ENCODE results near the gene HES3. TPM values are rescaled to one million over a fixed set of nuclear protein-coding genes. Genes with fewer than 3 reads are reported as not detected.

Gene HES3
- total and polyA plus RNA-seq, 2 of the 4 experiments (the other 2 are of a cell fraction) = not detected

- DNase-seq (no peak), ATAC-seq (ENCODE audit: low read depth) (no peak)
- H4K5ac ChIP-seq (ENCODE audit: low read depth, low read length) = no peak overlapping the region
- H2AK5ac ChIP-seq (ENCODE audit: low read depth, low read length) = no peak overlapping the region
- H3K4ac ChIP-seq (ENCODE audit: low read depth, low read length) = no peak overlapping the region
- ChIA-PET CTCF (no interaction called here), POLR2A (ENCODE audit: unreplicated experiment) (no interaction called here)
- no peak overlapping the region for H3K27ac ChIP-seq (ENCODE audit: insufficient read depth, low read length)
- no peak overlapping the region for H2BK20ac ChIP-seq (ENCODE audit: low read depth, low read length)
- in situ Hi-C loops (cut with MboI; ENCODE audit: low sequenced_read_pairs) (no loop called here), intact Hi-C loops (cut with micrococcal nuclease) (no loop called here), dilution Hi-C loops (cut with HindIII; ENCODE audit: low sequenced_read_pairs, unreplicated experiment) (no loop called here)
- H2AK9ac ChIP-seq (replicated peaks; ENCODE audit: low read depth, low read length, poor library complexity) = no peak overlapping the region
- no peaks in the 10 kb centered on the region for H3K27me3 ChIP-seq (ENCODE audit: control insufficient read depth, insufficient read depth, low read length)
- H3K9me3 ChIP-seq (ENCODE audit: control insufficient read depth, insufficient read depth, low read length) = no peaks in the 10 kb centered on the region
- no peak overlapping the region for H2BK15ac ChIP-seq (ENCODE audit: low read depth, low read length)
- no peak overlapping the region for H3K56ac ChIP-seq (ENCODE audit: extremely low read depth, insufficient read depth, low read length)
- peaks cover 10% of the 10 kb centered on the region; the same call in 1 of the 2 replicates for H3K9me1 ChIP-seq (ENCODE audit: insufficient read depth, low read length)
- no peak overlapping the region for H2BK120ac ChIP-seq (ENCODE audit: low read depth, low read length)
- no peak overlapping the region for H3K9ac ChIP-seq (ENCODE audit: low read depth, low read length)
- no peak overlapping the region for H4K8ac ChIP-seq (ENCODE audit: low read depth in 2 of 2, low read length in 2 of 2)
- H3K79me1 ChIP-seq (ENCODE audit: low read depth in 1 of 2, low read length in 2 of 2) = peaks cover 0 to 24% of the 10 kb centered on the region in 2 experiments; a peak in 2 of 4 replicates
- peaks cover 8% of the 10 kb centered on the region for H4K20me1 ChIP-seq (ENCODE audit: insufficient read depth, low read length)
- peaks cover 23% of the 10 kb centered on the region for H3K4me1 ChIP-seq (ENCODE audit: control insufficient read depth, insufficient read depth, low read length)
- H2AFZ ChIP-seq (replicated peaks; ENCODE audit: low read length, poor library complexity) = no peak overlapping the region
- no peak overlapping the region for H3K23ac ChIP-seq (ENCODE audit: low read depth, low read length)
- H3K4me3 ChIP-seq (ENCODE audit: insufficient read depth, low read depth, low read length) = no peak overlapping the region
- WGBS, 2 experiments (ENCODE audit: extremely low coverage in 2 of 2, insufficient read length in 1 of 2) = 100% methylated on average over 4 of the region's 12 CpGs; no CpG with 5 or more reads in 1 of the 2 experiments
- H2BK5ac ChIP-seq (ENCODE audit: low read depth, low read length, poor library complexity, severe bottlenecking) = no peak overlapping the region
- no peak overlapping the region for H3K14ac ChIP-seq (replicated peaks; ENCODE audit: low read depth, low read length)
- no peaks in the 10 kb centered on the region for H3K36me3 ChIP-seq (ENCODE audit: control insufficient read depth, insufficient read depth, low read length)
- no TSS peak for BruUV-seq (replicated peaks)
- no peak overlapping the region for H3K18ac ChIP-seq (ENCODE audit: low read depth, low read length)
- no peak overlapping the region for H4K91ac ChIP-seq (ENCODE audit: insufficient read depth, low read depth, low read length)
- TF ChIP-seq MAZ (IDR thresholded peaks at IDR 0.05; ENCODE audit: borderline replicate concordance, low read depth, low read length) = no peak
- no peak for TF ChIP-seq ELK1 (IDR thresholded peaks at IDR 0.05; ENCODE audit: borderline replicate concordance, low read depth, low read length)
- TF ChIP-seq MAFK (IDR thresholded peaks at IDR 0.05; ENCODE audit: low read depth, low read length) = no peak
- no peak for TF ChIP-seq CEBPB (IDR thresholded peaks at IDR 0.05; ENCODE audit: low read depth, low read length)
- TF ChIP-seq NFE2L2 (IDR thresholded peaks at IDR 0.05; ENCODE audit: low read depth, low read length) = no peak
- TF ChIP-seq CTCF (conservative IDR thresholded peaks at IDR 0.05; ENCODE audit: low read depth, low read length) = no peak
- no peak for TF ChIP-seq RCOR1 (IDR thresholded peaks at IDR 0.05; ENCODE audit: insufficient replicate concordance, low read length)
- TF ChIP-seq CHD1 (IDR thresholded peaks at IDR 0.05; ENCODE audit: low read depth, low read length) = no peak
- no peak for TF ChIP-seq RAD21 (IDR thresholded peaks at IDR 0.05; ENCODE audit: low read length)
- no peak for TF ChIP-seq POLR2A (IDR thresholded peaks at IDR 0.05; ENCODE audit: low read depth, low read length)
- TF ChIP-seq FOS (IDR thresholded peaks at IDR 0.05; ENCODE audit: low read depth, low read length) = no peak
- no peak for TF ChIP-seq USF2 (IDR thresholded peaks at IDR 0.05; ENCODE audit: low read depth, low read length)
- no peak for TF ChIP-seq SMC3 (IDR thresholded peaks at IDR 0.05; ENCODE audit: low read depth, low read length)
- TF ChIP-seq BHLHE40 (IDR thresholded peaks at IDR 0.05; ENCODE audit: low read depth, low read length) = no peak
- TF ChIP-seq MXI1 (IDR thresholded peaks at IDR 0.05; ENCODE audit: borderline replicate concordance, low read depth, low read length) = no peak
- TF ChIP-seq RFX5 (IDR thresholded peaks at IDR 0.05; ENCODE audit: low read depth, low read length) = no peak
- H3K4me2 ChIP-seq (ENCODE audit: low read depth, low read length) = no peak overlapping the region
These were observed 27.6 kb downstream of the HES3 start for GRCh38 chr1:6271554-6271953.

All from IMR-90 (cell line).